GM19023 (cell line): Measurements from ENCODE around the gene ELFN1.

Experiments used
- ATAC-seq: cut with Tn5 transposase; IDR thresholded peaks from one replicate; pipeline ENCODE4 v1.9.1; 2021; ENCODE audit warnings: mild to moderate bottlenecking, moderate library complexity; ENCODE audit not compliant: unreplicated experiment

The ELFN1 gene

GRCh38 chr7:1693419-1693990 is 23.4 kb downstream of the ELFN1 start:
- no peak for ATAC-seq

- no peak for ATAC-seq
Observed at GRCh38 chr7:1693991-1694524, 24.0 kb downstream of the ELFN1 start.

GRCh38 chr7:1694611-1695511 is 24.8 kb downstream of the ELFN1 start:
- no peak for ATAC-seq

- no peak for ATAC-seq
Observed at GRCh38 chr7:1695800-1696454, 25.9 kb downstream of the ELFN1 start.

GRCh38 chr7:1696671-1697498 is 26.8 kb downstream of the ELFN1 start:
- no peak for ATAC-seq

- ATAC-seq, result no peak
Observed at GRCh38 chr7:1697499-1698125, 27.5 kb downstream of the ELFN1 start.

- no peak for ATAC-seq
Observed at GRCh38 chr7:1698201-1698600, 28.1 kb downstream of the ELFN1 start.

- ATAC-seq, result no peak
Observed at GRCh38 chr7:1698951-1699350, 28.9 kb downstream of the ELFN1 start.

GRCh38 chr7:1700086-1700485 is 30.0 kb downstream of the ELFN1 start:
- ATAC-seq, result no peak

- no peak for ATAC-seq
Observed at GRCh38 chr7:1700536-1701333, 30.7 kb downstream of the ELFN1 start.

GRCh38 chr7:1702652-1703051 is 32.6 kb downstream of the ELFN1 start:
- ATAC-seq, result no peak

- ATAC-seq, result no peak
Observed at GRCh38 chr7:1703441-1703840, 33.4 kb downstream of the ELFN1 start.

GRCh38 chr7:1703871-1704810 is 34.1 kb downstream of the ELFN1 start:
- ATAC-seq, result no peak

- ATAC-seq, result no peak
Observed at GRCh38 chr7:1704811-1705738, 35.0 kb downstream of the ELFN1 start.

GRCh38 chr7:1705856-1706255 is 35.8 kb downstream of the ELFN1 start:
- ATAC-seq, result no peak

GRCh38 chr7:1706381-1706720 is 36.3 kb downstream of the ELFN1 start:
- ATAC-seq, result no peak
